DMS79 treated with DMSO at 0.1 percent for 48 hours (cell line): ENCODE data around the gene CLHC1.
"Not testable (repeated sequence)": the region's sequence is repeated elsewhere in the genome, so short reads cannot be mapped to it uniquely, and the experiment has no call there.

Experiments
- DNase-seq: peaks from one replicate; lab custom pipeline; 2025; lab: John Stamatoyannopoulos, UW

Gene CLHC1

DNA sequence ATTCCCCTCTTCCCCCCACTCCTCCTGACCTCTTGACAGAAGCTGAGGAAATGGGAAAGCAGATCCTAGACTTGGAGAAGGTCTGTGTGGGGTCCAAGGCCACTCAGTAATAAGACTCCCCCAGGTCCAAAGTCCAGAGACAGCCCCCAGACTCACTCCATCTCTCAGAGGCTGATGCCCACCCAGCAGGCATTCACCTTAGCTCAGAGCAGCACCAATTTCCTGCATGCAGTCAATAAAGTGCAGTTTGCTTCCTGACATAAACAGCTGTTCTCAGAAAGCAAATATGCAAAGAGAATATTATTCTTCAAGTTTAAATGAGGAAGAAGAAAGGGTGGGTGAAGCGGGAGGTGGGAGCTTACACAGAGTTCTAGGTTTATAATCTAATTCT is 97.8 kb downstream of the CLHC1 start:
- DNase-seq, result no peak

DNA sequence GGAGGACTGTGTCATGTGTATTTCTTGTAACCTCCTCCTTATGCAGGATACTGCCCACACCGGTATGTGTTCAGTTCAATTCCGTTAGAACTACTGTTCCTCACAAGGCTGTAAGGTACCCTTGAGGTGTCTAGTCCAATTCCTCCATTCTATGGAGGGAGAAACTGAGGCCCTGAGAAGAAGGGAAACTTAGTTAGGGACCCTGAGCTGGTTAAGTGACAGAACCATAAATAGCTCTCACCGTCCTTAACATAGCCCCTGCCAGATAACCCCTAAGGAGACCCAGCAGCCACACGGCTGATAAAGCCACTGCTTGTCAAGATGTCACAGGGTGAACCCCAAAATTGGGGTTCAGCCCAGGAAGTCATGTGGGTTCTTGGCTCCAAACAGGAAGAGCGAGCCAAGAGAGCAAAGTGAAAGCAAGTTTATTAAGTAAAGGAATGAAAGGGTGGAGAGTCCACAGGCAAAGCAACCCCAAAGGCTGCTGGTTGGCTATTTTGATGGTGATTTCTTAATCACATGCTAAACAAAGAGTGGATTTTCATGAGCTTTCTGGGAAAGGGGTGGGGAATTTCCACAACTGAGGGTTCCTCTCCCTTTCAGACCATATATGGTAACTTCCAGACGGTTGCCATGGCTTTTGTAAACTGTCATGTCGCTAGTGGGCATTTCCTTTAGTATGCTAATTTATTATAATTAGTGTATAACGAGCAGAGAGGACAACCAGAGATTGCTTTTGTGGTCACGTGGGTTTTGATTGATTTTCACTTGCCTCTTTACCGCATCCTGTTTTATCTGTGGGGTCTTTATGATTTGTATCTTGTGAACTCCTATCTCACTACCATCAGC is 98.4 kb downstream of the CLHC1 start:
- DNase-seq, result no peak

DNA sequence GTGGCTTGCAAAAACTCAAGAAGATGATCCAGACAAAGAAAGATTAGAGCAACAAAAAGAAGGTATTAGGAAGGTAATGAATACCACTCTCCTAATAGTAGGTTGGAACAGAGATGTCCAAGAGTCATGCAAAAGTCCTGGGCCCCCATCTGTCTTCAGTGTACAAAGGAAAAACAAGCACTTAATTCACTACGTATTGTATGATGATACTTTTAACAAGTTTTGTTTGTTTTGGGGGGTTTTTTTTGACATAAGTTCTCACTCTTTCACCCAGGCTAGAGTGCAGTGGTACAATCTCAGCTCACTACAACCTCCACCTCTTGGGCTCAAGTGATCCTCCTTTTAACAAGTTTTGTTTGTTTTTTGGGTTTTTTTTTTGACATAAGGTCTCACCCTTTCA is 101.2 kb downstream of the CLHC1 start:
- DNase-seq, result no peak

DNA sequence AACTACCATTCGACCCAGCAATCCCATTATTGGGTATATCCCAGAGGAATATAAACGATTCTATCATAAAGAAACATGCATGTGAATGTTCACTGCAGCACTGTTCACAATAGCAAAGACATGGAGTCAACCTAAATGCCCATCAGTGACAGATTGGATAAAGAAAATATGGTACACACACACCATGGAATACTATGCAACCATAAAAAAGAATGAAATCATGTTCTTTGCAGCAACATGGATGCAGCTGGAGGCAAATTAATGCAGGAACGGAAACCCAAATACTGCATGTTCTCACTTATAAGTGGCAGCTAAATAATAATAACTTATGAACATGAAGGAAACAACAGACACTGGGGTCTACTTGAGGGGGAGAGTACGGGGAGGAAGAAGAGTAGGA is 105.5 kb downstream of the CLHC1 start:
- DNase-seq, result not testable (repeated sequence)
